ENCODE measurements around the gene AK8. TPM values are rescaled to one million over a fixed set of nuclear protein-coding genes. Genes with fewer than 3 reads are reported as not detected.

The AK8 gene
- total RNA-seq, 6 donors from 2014 or later, result 0.44 to 8.4 (median 3.6) TPM

GRCh38 chr9:132788378-132788777 is 89.7 kb downstream of the AK8 start:
- ATAC-seq (ENCODE audit: low FRiP score in 2 of 2), result no peak
- no peaks in the 10 kb centered on the region for H3K27me3 ChIP-seq
- no peaks in the 10 kb centered on the region for H3K4me1 ChIP-seq
- H3K27ac ChIP-seq, result no peak overlapping the region
- DNase-seq, result no peak
- peaks cover 0 to 5% (median 0%) of the 10 kb centered on the region in 4 donors for H3K9me3 ChIP-seq
- TF ChIP-seq POLR2AphosphoS5 (IDR thresholded peaks at IDR 0.05), result no peak
- TF ChIP-seq POLR2A (IDR thresholded peaks at IDR 0.05), result no peak
- TF ChIP-seq CTCF (IDR thresholded peaks at IDR 0.05), result no peak
- TF ChIP-seq EP300 (IDR thresholded peaks at IDR 0.05), result no peak
- H3K36me3 ChIP-seq, result no peaks in the 10 kb centered on the region
- H3K4me3 ChIP-seq, result no peak overlapping the region
- WGBS, 2 donors, result 86% methylated on average over 1 of the region's 1 CpG

DNA sequence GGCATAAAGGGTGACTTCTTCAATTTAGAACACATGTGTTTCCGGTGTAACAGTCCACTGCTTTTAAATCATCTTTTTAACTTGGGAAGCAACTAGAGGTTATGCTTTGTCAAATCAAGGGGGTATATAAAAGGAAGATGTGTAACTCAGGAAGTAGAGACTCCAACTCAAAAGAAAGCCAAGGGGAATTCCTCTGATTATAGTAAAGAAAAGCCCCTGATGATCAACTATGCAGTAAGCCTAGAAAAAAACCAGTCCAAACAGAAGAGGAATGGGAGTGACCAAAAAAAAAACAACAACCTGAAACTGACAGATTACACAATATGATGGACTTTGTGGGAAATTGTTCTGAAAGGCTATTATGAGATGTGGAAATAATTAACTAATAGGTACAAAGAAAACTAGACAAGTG is 90.3 kb downstream of the AK8 start:
- Histone ChIP-seq H3K4me3 (no peak overlapping the region), H3K4me1 (no peaks in the 10 kb centered on the region), H3K27ac (no peak overlapping the region), H3K9me3 (peaks cover 0 to 5% (median 0%) of the 10 kb centered on the region in 4 donors), H3K27me3 (no peaks in the 10 kb centered on the region), H3K36me3 (no peaks in the 10 kb centered on the region)
- ATAC-seq (ENCODE audit: low FRiP score in 2 of 2) (no peak), DNase-seq (no peak)
- TF ChIP-seq CTCF (IDR thresholded peaks at IDR 0.05) (no peak), POLR2AphosphoS5 (IDR thresholded peaks at IDR 0.05) (no peak), POLR2A (IDR thresholded peaks at IDR 0.05) (no peak), EP300 (IDR thresholded peaks at IDR 0.05) (no peak)
- 80 to 83% methylated on average over 1 of the region's 1 CpG for WGBS, 2 donors

DNA sequence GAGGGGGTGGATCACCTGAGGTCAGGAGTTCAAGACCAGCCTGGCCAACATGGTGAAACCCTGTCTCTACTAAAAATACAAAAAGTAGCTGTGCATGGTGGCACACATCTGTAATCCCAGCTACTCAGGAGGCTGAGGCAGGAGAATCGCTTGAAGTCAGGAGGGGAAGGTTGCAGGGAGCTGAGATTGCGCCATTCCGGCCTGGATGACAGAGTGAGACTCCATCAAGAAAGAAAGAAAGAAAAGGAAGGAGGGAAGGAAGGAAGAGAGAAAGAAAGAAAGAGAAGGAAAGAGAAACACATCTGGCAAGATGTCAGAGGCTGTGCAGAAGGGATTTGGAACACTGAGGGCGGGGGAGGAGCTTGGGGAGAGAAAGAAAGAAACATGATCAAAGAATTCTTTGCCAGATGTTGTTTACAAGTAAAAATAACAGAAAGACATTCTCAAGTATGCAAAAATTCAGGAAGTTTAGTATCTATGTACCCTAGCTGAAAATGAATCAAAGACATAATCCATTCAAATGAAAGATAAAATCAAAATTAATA is 93.7 kb downstream of the AK8 start:
- H3K4me1 ChIP-seq, result no peaks in the 10 kb centered on the region
- WGBS, 2 donors, result 84 to 87% methylated on average over 4 of the region's 4 CpGs
- H3K36me3 ChIP-seq, result no peaks in the 10 kb centered on the region
- no peak overlapping the region for H3K4me3 ChIP-seq
- TF ChIP-seq POLR2AphosphoS5 (IDR thresholded peaks at IDR 0.05), result no peak
- TF ChIP-seq EP300 (IDR thresholded peaks at IDR 0.05), result no peak
- TF ChIP-seq POLR2A (IDR thresholded peaks at IDR 0.05), result no peak
- no peak for TF ChIP-seq CTCF (IDR thresholded peaks at IDR 0.05)
- no peak overlapping the region for H3K27ac ChIP-seq
- peaks cover 0 to 5% (median 0%) of the 10 kb centered on the region in 4 donors for H3K9me3 ChIP-seq
- DNase-seq (no peak), ATAC-seq (ENCODE audit: low FRiP score in 2 of 2) (no peak)
- H3K27me3 ChIP-seq, result no peaks in the 10 kb centered on the region

DNA sequence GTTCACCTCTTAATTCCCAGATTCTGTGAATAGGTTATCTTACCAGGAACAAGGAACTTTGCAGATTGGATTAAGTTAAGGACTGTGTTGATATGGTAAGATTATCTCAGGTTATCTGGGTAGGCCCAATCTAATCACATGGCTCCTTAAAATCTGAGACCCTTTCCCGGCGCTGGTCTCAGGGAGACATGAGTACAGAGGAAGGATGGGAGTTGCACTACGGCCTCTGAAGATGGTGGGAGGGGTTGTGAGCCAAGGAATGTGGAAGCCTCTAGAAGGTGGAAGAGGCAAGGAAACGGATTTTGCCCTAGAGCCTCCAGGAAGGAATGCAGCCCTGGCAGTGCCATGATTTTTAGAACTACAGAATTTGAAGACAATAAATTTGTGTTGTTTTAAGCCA is 95.1 kb downstream of the AK8 start:
- no peak overlapping the region for H3K27ac ChIP-seq
- WGBS, 2 donors, result 55 to 66% methylated on average over 4 of the region's 4 CpGs

More for the DNA sequence above, 95.1 kb downstream of the AK8 start:
- no peak for DNase-seq
- Histone ChIP-seq H3K4me3 (no peak overlapping the region), H3K9me3 (no peaks in the 10 kb centered on the region), H3K4me1 (no peaks in the 10 kb centered on the region), H3K36me3 (no peaks in the 10 kb centered on the region), H3K27me3 (no peaks in the 10 kb centered on the region)
- TF ChIP-seq CTCF (IDR thresholded peaks at IDR 0.05) (no peak), POLR2A (IDR thresholded peaks at IDR 0.05) (no peak), POLR2AphosphoS5 (IDR thresholded peaks at IDR 0.05) (no peak), EP300 (IDR thresholded peaks at IDR 0.05) (no peak)
- ATAC-seq (ENCODE audit: low FRiP score in 2 of 2), result no peak
